Ectodermal cell (in vitro differentiated cells): ENCODE data around the gene ARHGAP25.

Experiments
- H3K27ac ChIP-seq: 2 replicates; pipeline ENCODE4 v1.7.0; 2013; ENCODE audit warnings: mild to moderate bottlenecking, low read depth, low read length; ENCODE audit not compliant: insufficient read depth, poor library complexity, severe bottlenecking
- H3K27me3 ChIP-seq: 2 replicates; pipeline ENCODE4 v1.7.0; 2013; ENCODE audit warnings: mild to moderate bottlenecking, low read length; ENCODE audit not compliant: insufficient read depth, control insufficient read depth, poor library complexity, severe bottlenecking
- H3K36me3 ChIP-seq: one replicate; pipeline ENCODE4 v1.7.0; 2013; ENCODE audit warnings: low read length; ENCODE audit not compliant: control insufficient read depth, insufficient read depth
- H3K4me1 ChIP-seq: one replicate; pipeline ENCODE4 v1.7.0; 2013; ENCODE audit warnings: low read length; ENCODE audit not compliant: control insufficient read depth, insufficient read depth
- H3K4me3 ChIP-seq: 2 replicates; pipeline ENCODE4 v1.7.0; 2013; ENCODE audit warnings: low read depth, low read length, control low read depth; ENCODE audit not compliant: insufficient read depth
- H3K9me3 ChIP-seq: 2 replicates; pipeline ENCODE4 v1.7.0; 2013; ENCODE audit warnings: mild to moderate bottlenecking, low read length, moderate library complexity; ENCODE audit not compliant: control insufficient read depth
- WGBS, 2 experiments: methylation state at CpG; one replicate each; pipeline ENCODE4 v1.1.7; 2013; ENCODE audit warnings: missing lambda C conversion rate in 2 of 2; 5-methylcytosine and 5-hydroxymethylcytosine counted together

The ARHGAP25 gene

GRCh38 chr2:68750592-68751396 is 16.2 kb downstream of the ARHGAP25 start:
- H3K4me1 ChIP-seq = no peaks in the 10 kb centered on the region
- no peaks in the 10 kb centered on the region for H3K9me3 ChIP-seq
- no peaks in the 10 kb centered on the region for H3K36me3 ChIP-seq
- H3K27me3 ChIP-seq = no peaks in the 10 kb centered on the region
- no peak overlapping the region for H3K4me3 ChIP-seq
- no peak overlapping the region for H3K27ac ChIP-seq
- 88 to 92% methylated on average over 12 of the region's 12 CpGs for WGBS, 2 experiments

GRCh38 chr2:68751397-68752339 is 17.1 kb downstream of the ARHGAP25 start:
- H3K4me1 ChIP-seq = no peaks in the 10 kb centered on the region
- H3K4me3 ChIP-seq = no peak overlapping the region
- WGBS, 2 experiments = 27 to 33% methylated on average over 14 to 15 of the region's 15 CpGs
- H3K27ac ChIP-seq = no peak overlapping the region
- no peaks in the 10 kb centered on the region for H3K36me3 ChIP-seq
- H3K9me3 ChIP-seq = no peaks in the 10 kb centered on the region
- no peaks in the 10 kb centered on the region for H3K27me3 ChIP-seq

GRCh38 chr2:68753318-68753717 is 18.7 kb downstream of the ARHGAP25 start:
- no peaks in the 10 kb centered on the region for H3K27me3 ChIP-seq
- 68 to 69% methylated on average over 4 of the region's 4 CpGs for WGBS, 2 experiments
- no peaks in the 10 kb centered on the region for H3K36me3 ChIP-seq
- H3K9me3 ChIP-seq = no peaks in the 10 kb centered on the region
- H3K4me1 ChIP-seq = no peaks in the 10 kb centered on the region
- no peak overlapping the region for H3K27ac ChIP-seq
- no peak overlapping the region for H3K4me3 ChIP-seq

- Histone ChIP-seq H3K4me3 (no peak overlapping the region), H3K36me3 (no peaks in the 10 kb centered on the region), H3K4me1 (no peaks in the 10 kb centered on the region), H3K9me3 (no peaks in the 10 kb centered on the region), H3K27me3 (no peaks in the 10 kb centered on the region), H3K27ac (no peak overlapping the region)
Observed at GRCh38 chr2:68755071-68755470, 20.5 kb downstream of the ARHGAP25 start.

GRCh38 chr2:68756178-68756577 is 21.6 kb downstream of the ARHGAP25 start:
- no peaks in the 10 kb centered on the region for H3K9me3 ChIP-seq
- no peak overlapping the region for H3K27ac ChIP-seq
- H3K27me3 ChIP-seq = no peaks in the 10 kb centered on the region
- H3K4me3 ChIP-seq = no peak overlapping the region
- no peaks in the 10 kb centered on the region for H3K4me1 ChIP-seq
- 85 to 88% methylated on average over 2 of the region's 2 CpGs for WGBS, 2 experiments
- no peaks in the 10 kb centered on the region for H3K36me3 ChIP-seq

- Histone ChIP-seq H3K9me3 (no peaks in the 10 kb centered on the region), H3K27ac (no peak overlapping the region), H3K4me1 (no peaks in the 10 kb centered on the region), H3K4me3 (no peak overlapping the region), H3K27me3 (no peaks in the 10 kb centered on the region), H3K36me3 (no peaks in the 10 kb centered on the region)
- 98 to 100% methylated on average over 2 of the region's 2 CpGs for WGBS, 2 experiments
Observed at GRCh38 chr2:68757081-68757480, 22.5 kb downstream of the ARHGAP25 start.

GRCh38 chr2:68762100-68762499 is 27.5 kb downstream of the ARHGAP25 start:
- Histone ChIP-seq H3K27me3 (no peaks in the 10 kb centered on the region), H3K9me3 (no peaks in the 10 kb centered on the region), H3K4me1 (no peaks in the 10 kb centered on the region), H3K36me3 (no peaks in the 10 kb centered on the region), H3K27ac (no peak overlapping the region), H3K4me3 (no peak overlapping the region)
- WGBS, 2 experiments = 97 to 100% methylated on average over 1 to 2 of the region's 2 CpGs

- Histone ChIP-seq H3K27ac (no peak overlapping the region), H3K27me3 (no peaks in the 10 kb centered on the region), H3K4me1 (no peaks in the 10 kb centered on the region), H3K36me3 (no peaks in the 10 kb centered on the region), H3K4me3 (no peak overlapping the region), H3K9me3 (no peaks in the 10 kb centered on the region)
Observed at GRCh38 chr2:68762665-68763064, 28.1 kb downstream of the ARHGAP25 start.

- Histone ChIP-seq H3K36me3 (no peaks in the 10 kb centered on the region), H3K4me3 (no peak overlapping the region), H3K4me1 (no peaks in the 10 kb centered on the region), H3K27me3 (no peaks in the 10 kb centered on the region), H3K27ac (no peak overlapping the region), H3K9me3 (no peaks in the 10 kb centered on the region)
- 77 to 78% methylated on average over 6 of the region's 6 CpGs for WGBS, 2 experiments
Observed at GRCh38 chr2:68764041-68764805, 29.6 kb downstream of the ARHGAP25 start.
